ENCODE results near the gene CLRN2. TPM values are rescaled to one million over a fixed set of nuclear protein-coding genes. Genes with fewer than 3 reads are reported as not detected.

CLRN2 gene
- total and polyA plus RNA-seq, 2 of the 4 experiments (the other 2 are of a cell fraction), result not detected

DNA sequence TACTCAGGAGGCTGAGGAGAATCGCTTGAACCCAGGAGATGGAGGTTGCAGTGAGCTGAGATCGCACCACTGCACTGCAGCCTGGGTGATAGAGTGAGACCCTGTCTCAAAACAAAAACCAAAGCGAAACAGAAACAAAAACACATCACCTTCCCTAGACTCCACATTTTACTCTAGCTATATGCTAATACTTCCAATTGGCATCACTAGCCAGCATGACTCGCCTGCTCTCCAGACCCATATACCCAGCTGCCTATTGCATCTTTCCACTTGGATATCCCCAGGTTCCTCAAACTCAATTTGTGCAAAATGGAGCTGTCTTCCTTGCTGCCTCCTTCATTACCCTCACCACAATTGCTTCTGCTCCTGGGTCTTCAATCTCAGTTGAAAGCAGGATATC lies 39.6 kb downstream of the CLRN2 start:
- Histone ChIP-seq H3K14ac (replicated peaks; ENCODE audit: low read depth, low read length) (no peak overlapping the region), H3K4ac (ENCODE audit: low read depth, low read length) (no peak overlapping the region), H2BK20ac (ENCODE audit: low read depth, low read length) (no peak overlapping the region), H3K4me2 (ENCODE audit: low read depth, low read length) (no peak overlapping the region), H3K18ac (ENCODE audit: low read depth, low read length) (no peak overlapping the region), H2AK9ac (replicated peaks; ENCODE audit: low read depth, low read length, poor library complexity) (no peak overlapping the region), H4K8ac (ENCODE audit: low read depth in 2 of 2, low read length in 2 of 2) (no peak overlapping the region), H2BK120ac (ENCODE audit: low read depth, low read length) (no peak overlapping the region), H3K36me3 (ENCODE audit: control insufficient read depth, insufficient read depth, low read length) (no peaks in the 10 kb centered on the region), H2BK15ac (ENCODE audit: low read depth, low read length) (no peak overlapping the region), H3K9me3 (ENCODE audit: control insufficient read depth, insufficient read depth, low read length) (no peaks in the 10 kb centered on the region), H3K9me1 (ENCODE audit: insufficient read depth, low read length) (no peaks in the 10 kb centered on the region), H2AK5ac (ENCODE audit: low read depth, low read length) (no peak overlapping the region), H3K4me1 (ENCODE audit: control insufficient read depth, insufficient read depth, low read length) (no peaks in the 10 kb centered on the region), H3K27ac (ENCODE audit: insufficient read depth, low read length) (no peak overlapping the region), H3K27me3 (ENCODE audit: control insufficient read depth, insufficient read depth, low read length) (peaks cover 12% of the 10 kb centered on the region), H3K23ac (ENCODE audit: low read depth, low read length) (no peak overlapping the region), H3K4me3 (ENCODE audit: insufficient read depth, low read depth, low read length) (no peak overlapping the region), H3K9ac (ENCODE audit: low read depth, low read length) (no peak overlapping the region), H4K91ac (ENCODE audit: insufficient read depth, low read depth, low read length) (no peak overlapping the region), H2BK5ac (ENCODE audit: low read depth, low read length, poor library complexity, severe bottlenecking) (no peak overlapping the region), H4K20me1 (ENCODE audit: insufficient read depth, low read length) (no peaks in the 10 kb centered on the region), H2AFZ (replicated peaks; ENCODE audit: low read length, poor library complexity) (no peak overlapping the region), H3K56ac (ENCODE audit: extremely low read depth, insufficient read depth, low read length) (no peak overlapping the region), H4K5ac (ENCODE audit: low read depth, low read length) (no peak overlapping the region), H3K79me1 (ENCODE audit: low read depth in 1 of 2, low read length in 2 of 2) (no peaks in the 10 kb centered on the region)
- DNase-seq (no peak), ATAC-seq (ENCODE audit: low read depth) (no peak)
- BruUV-seq (replicated peaks), result no TSS peak
- ChIA-PET POLR2A (ENCODE audit: unreplicated experiment) (no interaction called here), CTCF (no interaction called here)
- 71% methylated on average over 3 of the region's 4 CpGs; no CpG with 5 or more reads in 1 of the 2 experiments for WGBS, 2 experiments (ENCODE audit: extremely low coverage in 2 of 2, insufficient read length in 1 of 2)
- dilution Hi-C loops (cut with HindIII; ENCODE audit: low sequenced_read_pairs, unreplicated experiment) (no loop called here), intact Hi-C loops (cut with micrococcal nuclease) (no loop called here), in situ Hi-C loops (cut with MboI; ENCODE audit: low sequenced_read_pairs) (no loop called here)
- TF ChIP-seq CEBPB (IDR thresholded peaks at IDR 0.05; ENCODE audit: low read depth, low read length) (no peak), FOS (IDR thresholded peaks at IDR 0.05; ENCODE audit: low read depth, low read length) (no peak), MAZ (IDR thresholded peaks at IDR 0.05; ENCODE audit: borderline replicate concordance, low read depth, low read length) (no peak), NFE2L2 (IDR thresholded peaks at IDR 0.05; ENCODE audit: low read depth, low read length) (no peak), RFX5 (IDR thresholded peaks at IDR 0.05; ENCODE audit: low read depth, low read length) (no peak), MAFK (IDR thresholded peaks at IDR 0.05; ENCODE audit: low read depth, low read length) (no peak), BHLHE40 (IDR thresholded peaks at IDR 0.05; ENCODE audit: low read depth, low read length) (no peak), RAD21 (IDR thresholded peaks at IDR 0.05; ENCODE audit: low read length) (no peak), POLR2A (IDR thresholded peaks at IDR 0.05; ENCODE audit: low read depth, low read length) (no peak), SMC3 (IDR thresholded peaks at IDR 0.05; ENCODE audit: low read depth, low read length) (no peak), MXI1 (IDR thresholded peaks at IDR 0.05; ENCODE audit: borderline replicate concordance, low read depth, low read length) (no peak), CHD1 (IDR thresholded peaks at IDR 0.05; ENCODE audit: low read depth, low read length) (no peak), RCOR1 (IDR thresholded peaks at IDR 0.05; ENCODE audit: insufficient replicate concordance, low read length) (no peak)
- TF ChIP-seq, protein P1, sequence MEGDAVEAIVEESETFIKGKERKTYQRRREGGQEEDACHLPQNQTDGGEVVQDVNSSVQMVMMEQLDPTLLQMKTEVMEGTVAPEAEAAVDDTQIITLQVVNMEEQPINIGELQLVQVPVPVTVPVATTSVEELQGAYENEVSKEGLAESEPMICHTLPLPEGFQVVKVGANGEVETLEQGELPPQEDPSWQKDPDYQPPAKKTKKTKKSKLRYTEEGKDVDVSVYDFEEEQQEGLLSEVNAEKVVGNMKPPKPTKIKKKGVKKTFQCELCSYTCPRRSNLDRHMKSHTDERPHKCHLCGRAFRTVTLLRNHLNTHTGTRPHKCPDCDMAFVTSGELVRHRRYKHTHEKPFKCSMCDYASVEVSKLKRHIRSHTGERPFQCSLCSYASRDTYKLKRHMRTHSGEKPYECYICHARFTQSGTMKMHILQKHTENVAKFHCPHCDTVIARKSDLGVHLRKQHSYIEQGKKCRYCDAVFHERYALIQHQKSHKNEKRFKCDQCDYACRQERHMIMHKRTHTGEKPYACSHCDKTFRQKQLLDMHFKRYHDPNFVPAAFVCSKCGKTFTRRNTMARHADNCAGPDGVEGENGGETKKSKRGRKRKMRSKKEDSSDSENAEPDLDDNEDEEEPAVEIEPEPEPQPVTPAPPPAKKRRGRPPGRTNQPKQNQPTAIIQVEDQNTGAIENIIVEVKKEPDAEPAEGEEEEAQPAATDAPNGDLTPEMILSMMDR (conservative IDR thresholded peaks at IDR 0.05; ENCODE audit: low read depth, low read length), result no peak
- TF ChIP-seq, protein P2, sequence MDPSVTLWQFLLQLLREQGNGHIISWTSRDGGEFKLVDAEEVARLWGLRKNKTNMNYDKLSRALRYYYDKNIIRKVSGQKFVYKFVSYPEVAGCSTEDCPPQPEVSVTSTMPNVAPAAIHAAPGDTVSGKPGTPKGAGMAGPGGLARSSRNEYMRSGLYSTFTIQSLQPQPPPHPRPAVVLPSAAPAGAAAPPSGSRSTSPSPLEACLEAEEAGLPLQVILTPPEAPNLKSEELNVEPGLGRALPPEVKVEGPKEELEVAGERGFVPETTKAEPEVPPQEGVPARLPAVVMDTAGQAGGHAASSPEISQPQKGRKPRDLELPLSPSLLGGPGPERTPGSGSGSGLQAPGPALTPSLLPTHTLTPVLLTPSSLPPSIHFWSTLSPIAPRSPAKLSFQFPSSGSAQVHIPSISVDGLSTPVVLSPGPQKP (IDR thresholded peaks at IDR 0.05; ENCODE audit: borderline replicate concordance, low read depth, low read length), result no peak
- TF ChIP-seq, protein P3, sequence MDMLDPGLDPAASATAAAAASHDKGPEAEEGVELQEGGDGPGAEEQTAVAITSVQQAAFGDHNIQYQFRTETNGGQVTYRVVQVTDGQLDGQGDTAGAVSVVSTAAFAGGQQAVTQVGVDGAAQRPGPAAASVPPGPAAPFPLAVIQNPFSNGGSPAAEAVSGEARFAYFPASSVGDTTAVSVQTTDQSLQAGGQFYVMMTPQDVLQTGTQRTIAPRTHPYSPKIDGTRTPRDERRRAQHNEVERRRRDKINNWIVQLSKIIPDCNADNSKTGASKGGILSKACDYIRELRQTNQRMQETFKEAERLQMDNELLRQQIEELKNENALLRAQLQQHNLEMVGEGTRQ (IDR thresholded peaks at IDR 0.05; ENCODE audit: low read depth, low read length), result no peak
